ENCODE results near the gene ZNF536. TPM values are rescaled to one million over a fixed set of nuclear protein-coding genes. Genes with fewer than 3 reads are reported as not detected.

ZNF536 gene
- polyA plus RNA-seq, 1 of the 3 experiments (the other 2 are of a cell fraction) = 0.41 TPM

DNA sequence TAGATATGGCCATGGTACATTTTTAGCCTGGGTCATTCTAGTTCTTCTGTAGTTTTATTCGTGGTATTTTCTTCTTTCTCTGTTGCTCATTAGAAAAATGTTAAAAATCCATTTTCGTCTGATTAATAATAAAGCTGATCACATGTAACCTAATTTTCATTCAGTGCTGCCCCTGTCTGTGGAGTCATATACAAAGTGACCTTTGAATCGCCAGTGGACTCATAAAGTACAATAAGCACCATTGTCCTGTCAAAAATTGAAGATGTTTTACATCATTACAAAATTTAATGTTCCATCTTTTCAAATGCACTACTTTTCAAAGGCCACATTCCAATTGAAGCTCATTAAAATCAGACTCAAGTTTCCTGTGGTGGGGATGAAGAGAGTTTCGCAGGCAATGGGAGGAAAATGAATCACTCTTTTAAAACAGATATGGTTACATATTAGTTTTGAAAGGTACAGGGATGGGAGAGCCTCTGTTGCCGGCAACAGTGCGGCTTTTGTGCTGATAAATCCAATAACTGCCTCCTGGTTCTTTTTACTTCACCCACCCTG lies 205.4 kb downstream of the ZNF536 start (continued):
- TF ChIP-seq, protein P1, sequence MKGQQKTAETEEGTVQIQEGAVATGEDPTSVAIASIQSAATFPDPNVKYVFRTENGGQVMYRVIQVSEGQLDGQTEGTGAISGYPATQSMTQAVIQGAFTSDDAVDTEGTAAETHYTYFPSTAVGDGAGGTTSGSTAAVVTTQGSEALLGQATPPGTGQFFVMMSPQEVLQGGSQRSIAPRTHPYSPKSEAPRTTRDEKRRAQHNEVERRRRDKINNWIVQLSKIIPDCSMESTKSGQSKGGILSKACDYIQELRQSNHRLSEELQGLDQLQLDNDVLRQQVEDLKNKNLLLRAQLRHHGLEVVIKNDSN (IDR thresholded peaks at IDR 0.05; ENCODE audit: borderline replicate concordance, low read depth) = no peak
- TF ChIP-seq RCOR1 (IDR thresholded peaks at IDR 0.05; ENCODE audit: low read length) (no peak), GATA2 (CRISPR knock-in tag; IDR thresholded peaks at IDR 0.05) (no peak), JUND (IDR thresholded peaks at IDR 0.05) (no peak), EP300 (IDR thresholded peaks at IDR 0.05; ENCODE audit: borderline replicate concordance in 1 of 2, low read depth in 1 of 2, low read length in 1 of 2) (no peak)

DNA sequence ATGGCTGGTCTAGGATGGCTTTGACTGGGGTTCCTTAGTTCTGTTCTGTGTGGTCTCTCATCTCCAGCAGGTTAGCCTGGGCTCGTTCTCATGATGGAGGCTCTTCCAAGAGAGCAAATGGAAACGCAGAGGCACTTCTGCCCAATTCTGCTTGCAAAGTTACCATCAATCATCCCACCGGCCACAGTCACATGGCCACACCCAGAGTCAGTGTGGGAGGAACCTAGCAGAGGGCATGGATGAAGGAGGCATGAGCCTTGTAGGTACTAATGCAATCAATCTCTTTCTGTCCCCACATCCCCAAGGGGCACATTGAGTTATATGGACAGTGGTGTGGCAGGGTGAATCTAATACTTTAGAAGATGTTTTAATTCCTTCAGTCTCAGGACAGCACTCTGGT lies 207.2 kb downstream of the ZNF536 start:
- Histone ChIP-seq H3K36me3 (replicated peaks in 1 of 2; ENCODE audit: control insufficient read depth in 1 of 2, insufficient read depth in 2 of 2, low read length in 1 of 2) (no peaks in the 10 kb centered on the region), H3F3A (replicated peaks; ENCODE audit: insufficient read depth) (no peaks in the 10 kb centered on the region), H3K27me3 (ENCODE audit: insufficient read depth) (no peaks in the 10 kb centered on the region), H3K4me1 (ENCODE audit: control insufficient read depth in 1 of 2, insufficient read depth in 2 of 2, low read depth in 1 of 2, low read length in 1 of 2) (no peaks in the 10 kb centered on the region; a peak in 1 of 4 replicates), H4K20me1 (ENCODE audit: insufficient read depth) (no peaks in the 10 kb centered on the region), H3K9me3 (no peaks in the 10 kb centered on the region), H3K4me3 (ENCODE audit: low read depth in 2 of 2, low read length in 1 of 2) (no peak overlapping the region), H3K4me2 (no peak overlapping the region), H3K79me2 (ENCODE audit: insufficient read depth) (no peaks in the 10 kb centered on the region), H3K9me2 (no peaks in the 10 kb centered on the region), H3K9ac (no peak overlapping the region), H2AFZ (ENCODE audit: low read depth) (no peak overlapping the region), H3K27ac (ENCODE audit: low read depth in 2 of 2, low read length in 1 of 2) (no peak overlapping the region)
- no peak for TF ChIP-seq GATA2 (CRISPR knock-in tag; IDR thresholded peaks at IDR 0.05)
- no peak for TF ChIP-seq MEF2A (IDR thresholded peaks at IDR 0.05; ENCODE audit: borderline replicate concordance, low read depth)
- TF ChIP-seq, protein P2, sequence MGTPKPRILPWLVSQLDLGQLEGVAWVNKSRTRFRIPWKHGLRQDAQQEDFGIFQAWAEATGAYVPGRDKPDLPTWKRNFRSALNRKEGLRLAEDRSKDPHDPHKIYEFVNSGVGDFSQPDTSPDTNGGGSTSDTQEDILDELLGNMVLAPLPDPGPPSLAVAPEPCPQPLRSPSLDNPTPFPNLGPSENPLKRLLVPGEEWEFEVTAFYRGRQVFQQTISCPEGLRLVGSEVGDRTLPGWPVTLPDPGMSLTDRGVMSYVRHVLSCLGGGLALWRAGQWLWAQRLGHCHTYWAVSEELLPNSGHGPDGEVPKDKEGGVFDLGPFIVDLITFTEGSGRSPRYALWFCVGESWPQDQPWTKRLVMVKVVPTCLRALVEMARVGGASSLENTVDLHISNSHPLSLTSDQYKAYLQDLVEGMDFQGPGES (IDR thresholded peaks at IDR 0.05; ENCODE audit: low read depth, low read length) = no peak
- TF ChIP-seq, protein P3, sequence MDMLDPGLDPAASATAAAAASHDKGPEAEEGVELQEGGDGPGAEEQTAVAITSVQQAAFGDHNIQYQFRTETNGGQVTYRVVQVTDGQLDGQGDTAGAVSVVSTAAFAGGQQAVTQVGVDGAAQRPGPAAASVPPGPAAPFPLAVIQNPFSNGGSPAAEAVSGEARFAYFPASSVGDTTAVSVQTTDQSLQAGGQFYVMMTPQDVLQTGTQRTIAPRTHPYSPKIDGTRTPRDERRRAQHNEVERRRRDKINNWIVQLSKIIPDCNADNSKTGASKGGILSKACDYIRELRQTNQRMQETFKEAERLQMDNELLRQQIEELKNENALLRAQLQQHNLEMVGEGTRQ (IDR thresholded peaks at IDR 0.05; ENCODE audit: borderline replicate concordance, low read depth, low read length) = no peak
- no peak for TF ChIP-seq JUND (IDR thresholded peaks at IDR 0.05)
- TF ChIP-seq EP300 (IDR thresholded peaks at IDR 0.05; ENCODE audit: borderline replicate concordance in 1 of 2, low read depth in 1 of 2, low read length in 1 of 2) = no peak
- no peak for TF ChIP-seq FOXJ3 (CRISPR knock-in tag; IDR thresholded peaks at IDR 0.05)
- TF ChIP-seq, protein P4, sequence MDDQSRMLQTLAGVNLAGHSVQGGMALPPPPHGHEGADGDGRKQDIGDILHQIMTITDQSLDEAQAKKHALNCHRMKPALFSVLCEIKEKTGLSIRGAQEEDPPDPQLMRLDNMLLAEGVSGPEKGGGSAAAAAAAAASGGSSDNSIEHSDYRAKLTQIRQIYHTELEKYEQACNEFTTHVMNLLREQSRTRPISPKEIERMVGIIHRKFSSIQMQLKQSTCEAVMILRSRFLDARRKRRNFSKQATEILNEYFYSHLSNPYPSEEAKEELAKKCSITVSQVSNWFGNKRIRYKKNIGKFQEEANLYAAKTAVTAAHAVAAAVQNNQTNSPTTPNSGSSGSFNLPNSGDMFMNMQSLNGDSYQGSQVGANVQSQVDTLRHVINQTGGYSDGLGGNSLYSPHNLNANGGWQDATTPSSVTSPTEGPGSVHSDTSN (IDR thresholded peaks at IDR 0.05) = no peak
- TF ChIP-seq, protein P1 (IDR thresholded peaks at IDR 0.05; ENCODE audit: borderline replicate concordance, low read depth) = no peak
- ChIA-PET CTCF (no interaction called here), POLR2A (no interaction called here)
- 13% methylated on average over 3 of the region's 3 CpGs for whole genome bisulfite sequencing (ENCODE audit: low lambda C conversion rate)
- DNase-seq = no peak
